NCI-H187 treated with DMSO at 0.1 percent for 48 hours (cell line): Measurements from ENCODE around the gene RGS18.
"Not testable (repeated sequence)": the region's sequence is repeated elsewhere in the genome, so short reads cannot be mapped to it uniquely, and the experiment has no call there.

Experiments used
- DNase-seq: peaks from one replicate; lab custom pipeline; 2025; lab: John Stamatoyannopoulos, UW

Gene RGS18

DNA sequence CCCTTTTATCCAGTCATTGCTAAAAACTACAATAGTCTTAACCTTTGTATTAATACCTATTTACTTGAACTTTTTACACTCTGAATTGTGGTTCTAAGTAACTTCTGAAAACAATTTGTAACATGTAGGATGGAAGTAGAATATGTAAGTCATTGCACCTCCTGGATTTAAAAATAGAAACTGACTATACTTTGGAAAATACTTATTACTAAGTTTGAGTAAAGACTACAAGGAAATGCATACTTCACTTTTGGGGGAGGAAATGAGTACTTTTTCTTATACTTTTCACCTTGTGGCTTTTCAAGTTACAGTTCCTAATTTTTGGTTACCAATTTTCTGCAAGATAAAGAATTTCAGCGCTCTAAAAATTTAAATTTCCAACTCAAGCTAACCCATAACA is 8.7 kb downstream of the RGS18 start:
- no peak for DNase-seq

DNA sequence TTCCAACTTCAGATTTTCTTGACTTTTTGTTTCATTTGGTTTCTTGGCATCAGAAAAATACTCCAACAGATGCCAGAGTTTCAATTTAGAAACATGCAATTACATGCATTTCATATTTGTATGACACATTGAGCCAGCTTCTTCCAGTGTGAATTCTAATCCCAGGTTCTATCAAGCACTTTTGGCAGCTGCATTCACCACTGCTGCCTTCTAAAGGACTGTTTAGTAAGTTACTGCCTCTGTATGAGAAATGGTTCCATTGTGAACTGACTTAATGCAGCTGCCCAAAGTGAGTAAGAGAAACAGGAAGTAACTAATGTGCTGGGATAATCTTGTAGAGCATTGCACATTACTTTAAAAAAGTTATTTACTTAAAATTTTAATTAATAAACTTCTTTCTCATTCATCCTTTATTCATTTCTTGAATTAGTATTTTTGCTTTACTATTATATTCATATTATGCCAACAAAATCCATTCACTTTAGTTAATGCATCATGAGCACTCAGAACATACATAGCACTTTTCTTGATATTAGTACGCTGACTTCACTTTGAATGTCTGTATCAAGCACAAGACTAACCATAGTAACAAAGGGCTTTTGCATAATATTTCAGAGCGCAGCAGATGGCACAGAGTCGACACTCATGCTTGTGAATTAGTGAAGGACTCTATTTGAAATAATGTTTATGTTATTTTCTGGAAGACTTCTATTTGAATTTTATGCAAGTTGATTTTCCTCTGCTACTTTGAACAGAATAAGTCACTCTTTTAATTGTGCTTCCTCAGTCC is 9.8 kb downstream of the RGS18 start:
- no peak for DNase-seq

DNA sequence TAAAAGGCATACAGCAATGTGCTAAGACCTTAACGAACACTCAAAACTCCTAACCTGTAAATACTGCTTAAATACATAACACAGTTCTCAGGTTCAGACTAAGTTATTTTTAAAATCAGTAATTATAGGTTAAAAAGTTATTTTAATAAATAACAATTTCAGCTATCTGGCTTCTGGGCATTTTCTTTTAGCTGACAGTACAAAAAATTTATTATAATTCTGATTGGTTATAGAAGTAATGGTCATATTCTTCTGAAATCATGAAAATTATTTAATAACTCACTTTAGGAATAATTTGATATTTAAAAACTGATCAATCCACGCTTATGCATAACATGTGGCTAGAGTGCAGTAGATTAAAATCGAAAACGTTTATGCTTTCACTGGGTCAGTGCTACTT is 10.7 kb downstream of the RGS18 start:
- no peak for DNase-seq

DNA sequence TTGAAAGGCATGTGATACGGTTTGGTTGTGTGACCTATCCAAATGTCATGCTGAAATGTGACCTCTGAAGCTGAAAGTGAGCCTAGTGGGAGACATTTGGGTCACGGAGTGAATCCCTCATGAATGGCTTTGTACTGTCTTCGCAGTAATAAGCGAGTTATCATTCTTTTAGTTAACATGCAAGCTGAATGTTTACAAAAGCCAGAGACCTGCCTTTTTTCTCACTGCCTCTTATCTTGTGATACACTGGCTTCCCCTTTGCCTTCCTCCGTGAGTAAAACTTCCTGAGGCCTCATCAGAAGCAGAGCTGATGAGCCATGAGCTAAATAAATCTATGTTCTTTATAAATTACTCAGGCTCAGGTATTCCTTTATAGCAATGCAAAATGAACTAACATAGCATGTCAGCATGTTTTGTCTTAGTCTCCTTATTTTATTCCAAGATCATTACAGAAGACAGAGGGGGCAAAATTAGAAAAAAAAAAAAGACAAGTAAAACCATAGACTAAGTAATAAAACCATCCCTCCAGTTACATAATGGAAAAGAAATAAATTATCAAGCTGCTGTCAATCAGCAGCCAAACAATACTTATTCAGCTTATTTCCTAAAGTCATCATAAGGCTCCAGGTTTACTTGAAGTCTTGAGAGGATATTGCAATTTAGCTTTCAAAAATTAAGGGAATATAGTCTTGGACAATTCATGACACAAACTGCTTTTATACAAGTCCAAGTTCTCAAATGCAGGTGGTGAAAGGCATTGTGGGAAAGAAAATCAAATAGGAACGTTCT is 12.1 kb downstream of the RGS18 start:
- DNase-seq: no peak

DNA sequence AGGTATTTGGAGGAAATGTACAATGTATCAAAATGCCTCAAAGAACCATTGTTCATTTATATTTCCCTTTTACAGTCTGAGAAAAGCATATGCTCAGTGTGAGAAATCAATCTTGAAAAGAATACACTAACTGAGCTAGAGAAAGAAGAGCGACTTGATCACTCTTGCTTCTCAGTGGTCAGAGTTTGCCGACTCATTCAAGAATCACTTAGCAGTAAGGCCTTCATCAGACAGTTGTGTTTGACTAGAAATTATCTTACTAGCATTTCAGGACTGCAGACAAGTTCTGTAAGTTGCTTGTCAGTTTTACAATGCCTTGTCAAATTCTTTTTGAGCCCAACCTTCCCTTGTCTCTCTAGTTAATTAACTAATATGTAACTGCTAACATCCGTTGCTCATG is 12.9 kb downstream of the RGS18 start:
- no peak for DNase-seq

DNA sequence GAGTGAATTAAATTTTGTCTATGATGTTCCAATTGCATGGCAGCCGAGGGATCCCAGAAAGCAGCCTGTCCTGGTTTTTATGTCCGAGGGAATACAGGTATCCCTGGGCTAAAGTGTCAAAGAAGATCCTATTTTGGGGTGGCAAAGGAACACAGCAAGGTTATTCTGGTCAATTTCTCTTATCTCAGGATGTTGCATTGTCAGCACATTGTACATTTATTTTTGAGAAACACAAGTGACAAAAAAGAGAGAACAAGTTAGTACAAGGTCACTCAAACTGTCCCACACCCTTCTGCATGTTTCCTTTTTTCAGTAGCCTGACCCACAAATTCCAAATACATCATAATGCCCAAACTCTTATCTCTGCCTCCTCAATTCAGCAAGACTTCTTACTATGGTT is 17.7 kb downstream of the RGS18 start:
- no peak for DNase-seq

DNA sequence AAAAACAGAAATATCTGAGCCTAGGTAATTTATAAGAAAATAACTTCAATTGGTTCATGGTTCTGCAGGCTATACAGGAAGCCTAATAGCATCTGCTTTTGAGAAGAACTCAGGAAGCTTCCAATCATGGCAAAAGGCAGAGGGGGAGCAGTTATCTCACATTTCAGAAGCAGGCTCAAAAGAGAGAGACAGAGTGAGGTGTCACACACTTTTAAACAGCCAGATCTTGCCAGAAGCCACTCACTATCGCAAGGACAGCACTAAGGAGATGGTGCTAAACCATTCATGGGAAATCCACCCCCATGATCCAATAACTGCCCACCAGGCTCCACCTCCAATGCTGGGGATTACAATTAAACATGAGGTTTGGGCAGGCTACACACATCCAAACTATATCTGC is 25.5 kb downstream of the RGS18 start:
- DNase-seq: no peak

DNA sequence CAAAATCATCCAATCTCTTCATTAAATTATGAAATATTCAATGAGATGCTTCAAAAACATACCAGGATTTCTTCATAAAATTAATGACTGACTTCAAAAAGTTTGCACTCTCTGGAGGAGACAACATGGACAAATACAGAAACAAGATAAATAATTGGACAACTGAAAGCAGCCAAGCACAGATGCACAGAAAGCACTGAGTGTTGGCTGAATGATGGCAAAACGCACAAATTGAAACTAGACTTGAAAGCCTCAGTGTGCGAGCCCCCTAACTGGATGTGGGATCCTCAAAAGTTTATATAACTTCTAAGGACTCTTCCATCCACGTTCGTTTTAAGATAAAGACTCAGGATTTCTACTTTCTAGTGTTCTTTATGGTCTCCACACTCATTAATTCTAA is 27.9 kb downstream of the RGS18 start:
- DNase-seq: no peak

DNA sequence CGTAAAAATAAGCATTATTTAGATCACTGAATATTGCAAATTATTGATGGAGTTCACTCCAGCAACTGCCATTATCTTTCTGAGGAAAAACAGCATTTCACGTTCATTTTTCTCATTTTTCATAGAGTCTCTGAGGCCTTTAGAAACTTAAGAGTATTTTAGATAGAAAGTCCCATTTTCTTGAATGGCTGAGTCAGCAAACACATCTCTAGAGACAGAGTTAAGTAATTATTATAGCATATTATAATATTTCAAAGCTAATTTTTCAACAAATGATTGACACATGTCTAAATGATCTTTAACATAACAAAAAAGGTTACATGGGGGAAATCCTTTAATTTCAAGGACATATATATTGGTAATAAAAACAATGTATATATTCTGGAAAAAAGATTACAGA is 31.8 kb downstream of the RGS18 start:
- DNase-seq: no peak

DNA sequence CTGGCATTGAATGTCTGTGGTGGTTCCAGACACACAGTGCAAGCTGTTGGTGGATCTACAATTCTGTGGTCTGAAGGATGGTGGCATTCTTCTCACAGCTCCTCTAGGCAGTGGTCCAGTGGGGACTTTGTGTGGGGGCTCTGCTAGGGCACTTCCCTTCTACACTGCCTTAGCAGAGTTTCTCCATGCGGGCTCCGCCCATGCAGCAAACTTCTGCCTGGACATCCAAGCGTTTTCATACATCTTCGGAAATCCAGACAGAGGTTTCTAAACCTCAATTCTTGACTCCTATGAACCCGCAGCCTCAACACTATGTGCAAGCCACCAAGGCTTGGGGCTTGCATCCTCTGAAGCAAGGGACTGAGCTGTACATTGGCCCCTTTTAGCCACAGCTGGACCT is 43.0 kb downstream of the RGS18 start:
- DNase-seq: no peak

DNA sequence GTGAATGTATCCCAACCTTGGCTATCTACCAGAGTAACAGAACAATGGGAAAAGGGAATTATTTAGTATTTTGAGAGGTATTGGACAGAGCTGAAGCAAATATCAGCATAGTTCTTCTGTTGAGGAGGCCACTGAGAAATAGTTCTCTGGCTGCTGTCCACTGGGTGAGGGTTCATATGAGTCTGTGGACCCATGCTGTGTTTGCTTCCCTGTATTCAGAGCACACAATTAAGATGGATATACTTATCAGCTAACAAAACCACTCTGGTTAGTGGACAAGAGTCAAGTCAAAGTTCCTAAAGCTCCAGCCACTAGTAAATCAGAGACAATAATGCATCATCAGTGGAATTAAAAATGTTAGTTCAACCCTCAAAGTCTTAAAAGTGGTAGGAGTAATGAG is 66.1 kb downstream of the RGS18 start:
- no peak for DNase-seq

DNA sequence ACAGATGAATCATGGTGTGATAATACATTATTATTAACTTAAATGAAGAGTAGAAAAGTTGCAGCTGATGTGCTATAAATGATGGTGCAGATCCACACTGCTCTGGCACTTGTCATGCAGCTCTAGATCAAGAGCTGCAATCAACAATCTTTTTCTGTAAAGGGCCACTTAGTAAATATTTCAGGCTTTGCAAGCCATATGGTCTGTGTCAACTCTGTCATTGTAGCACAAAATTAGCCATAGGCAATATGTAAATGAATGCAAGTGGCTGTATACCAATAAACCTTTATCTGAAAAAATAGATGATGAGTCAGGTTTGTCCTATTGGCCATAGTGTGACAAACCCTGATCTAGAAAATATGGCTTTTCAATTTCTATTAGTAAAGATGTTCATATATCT is 66.6 kb downstream of the RGS18 start:
- DNase-seq: no peak

DNA sequence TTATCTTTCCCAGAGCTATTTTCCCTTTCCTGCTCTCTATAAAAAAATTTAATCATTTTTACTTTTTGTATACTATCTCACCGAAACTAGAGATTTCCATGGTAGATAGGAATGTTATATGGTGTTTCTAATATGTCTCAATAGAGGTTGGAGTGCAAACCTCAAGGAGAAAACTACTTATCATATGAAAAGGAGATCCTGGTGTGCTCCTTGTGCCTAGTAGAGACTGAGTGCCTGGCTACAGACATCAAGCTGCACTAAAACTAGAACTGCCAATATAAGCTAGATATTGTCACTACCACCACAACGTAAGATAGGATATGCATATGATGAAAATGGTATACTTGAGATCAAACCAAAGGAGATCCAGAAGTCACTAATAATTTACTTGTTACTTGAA is 67.0 kb downstream of the RGS18 start:
- DNase-seq: no peak

DNA sequence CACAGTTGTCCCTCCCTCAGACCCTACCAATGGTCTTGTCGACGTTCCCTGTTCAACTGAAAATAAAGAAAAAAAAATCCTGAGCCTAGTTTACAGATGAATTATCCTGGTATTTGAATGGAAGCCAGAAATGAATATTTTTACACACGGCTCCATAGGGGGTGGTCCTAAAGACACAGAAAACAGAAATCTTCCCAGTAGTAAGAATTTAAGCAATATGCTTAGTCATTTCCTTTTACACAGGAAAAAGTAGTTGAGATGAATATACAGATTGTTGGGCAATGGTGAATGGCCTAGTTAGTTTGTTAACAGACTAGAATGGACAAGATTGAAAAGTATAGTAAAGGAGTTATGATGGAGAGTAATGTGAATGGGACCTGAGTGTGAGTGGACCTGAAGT is 67.4 kb downstream of the RGS18 start:
- no peak for DNase-seq

DNA sequence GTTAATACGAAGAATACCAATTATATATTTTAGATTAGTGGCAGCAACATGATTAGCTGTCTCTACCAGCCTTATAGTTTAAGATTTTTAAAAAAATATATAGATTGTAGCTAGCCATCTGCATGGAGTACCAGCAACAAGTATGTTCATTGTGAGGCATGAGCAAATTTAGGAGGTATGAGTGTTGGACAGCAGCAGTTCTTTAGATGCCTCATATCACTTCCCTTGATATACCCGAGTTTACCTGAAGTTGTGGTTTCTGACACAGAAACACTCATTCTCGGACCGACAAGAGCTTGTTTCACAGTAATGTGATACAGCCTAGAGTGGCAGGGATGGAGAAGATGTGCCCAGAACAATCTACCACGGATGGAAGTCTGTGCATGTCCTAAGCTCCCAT is 69.1 kb downstream of the RGS18 start:
- no peak for DNase-seq

DNA sequence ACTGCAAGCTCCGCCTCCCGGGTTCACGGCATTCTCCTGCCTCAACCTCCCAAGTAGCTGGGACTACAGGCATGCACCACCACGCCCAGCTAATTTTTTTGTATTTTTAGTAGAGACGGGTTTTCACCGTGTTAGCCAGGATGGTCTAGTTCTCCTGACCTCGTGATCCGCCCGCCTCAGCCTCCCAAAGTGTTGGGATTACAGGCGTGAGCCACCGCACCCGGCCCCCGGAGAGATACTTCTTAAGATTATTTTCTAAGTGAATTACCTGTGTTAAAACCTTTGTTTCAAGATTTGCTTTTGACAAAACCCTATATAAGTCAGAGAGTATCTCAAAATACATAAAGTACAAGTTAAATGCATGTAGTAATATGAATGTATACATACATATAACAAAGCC is 69.7 kb downstream of the RGS18 start:
- DNase-seq: not testable (repeated sequence)

DNA sequence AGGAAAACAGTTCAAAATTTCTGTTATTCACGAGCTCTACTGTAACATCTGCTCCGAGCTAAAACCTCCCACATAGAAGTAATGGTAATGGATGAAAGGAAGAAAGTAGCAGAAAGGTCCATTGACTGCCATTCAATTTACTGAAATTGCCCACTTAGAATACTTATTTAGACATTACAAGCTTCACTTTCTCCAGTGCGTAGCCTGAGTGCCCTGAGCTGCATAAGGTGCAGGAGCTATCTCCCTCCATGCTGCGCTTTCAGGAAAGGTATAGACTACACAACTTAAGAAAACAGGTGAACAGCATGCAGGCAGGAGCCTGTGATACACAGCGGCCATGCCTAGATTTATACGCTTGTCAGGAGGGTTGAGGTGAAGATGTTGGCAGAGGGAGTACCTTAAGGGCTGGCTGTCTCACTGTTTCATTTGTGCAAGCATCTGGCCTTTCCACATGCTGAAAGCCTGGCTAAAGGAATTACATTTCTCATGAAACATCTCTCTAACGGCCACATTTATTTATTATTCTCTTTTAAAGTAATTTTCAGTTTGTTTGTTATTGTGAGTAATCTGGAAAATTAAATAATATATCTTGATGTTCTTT is 74.7 kb downstream of the RGS18 start:
- DNase-seq: no peak

DNA sequence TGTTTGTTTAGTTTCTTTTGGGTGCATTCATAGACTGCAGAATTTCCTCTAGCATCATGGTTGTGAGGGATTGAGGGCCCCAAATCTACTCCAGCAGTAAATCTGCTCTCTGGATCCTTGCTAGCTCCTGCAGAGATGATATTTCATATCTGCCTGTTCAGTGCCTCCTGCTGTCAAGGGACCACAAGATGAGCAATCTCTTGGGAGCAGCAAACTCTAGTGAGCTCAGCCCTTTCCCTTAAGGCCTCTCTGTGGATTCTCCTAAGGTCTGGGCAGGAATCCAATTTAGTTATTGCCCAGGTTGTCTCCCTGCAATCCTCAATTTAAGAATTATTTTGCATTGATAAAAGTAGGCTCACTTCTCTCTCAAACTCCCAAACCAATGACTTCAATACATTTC is 76.9 kb downstream of the RGS18 start:
- no peak for DNase-seq
